Liver (tissue), 9 donors: ENCODE data around the gene PHF12. TPM values are rescaled to one million over a fixed set of nuclear protein-coding genes. Genes with fewer than 3 reads are reported as not detected.

ENCODE experiments used
- DNase-seq: peaks from one replicate; pipeline ENCODE4 v3.0.0-alpha.2; 2017; ENCODE audit warnings: low spot score
- H3K27ac ChIP-seq, 2 donors: one replicate each; pipeline ENCODE4 v1.7.0; 2013; ENCODE audit warnings: inconsistent platforms in 2 of 2, low read length in 2 of 2, control low read depth in 1 of 2, low read depth in 1 of 2, mild to moderate bottlenecking in 1 of 2
- H3K27me3 ChIP-seq, 4 donors: one replicate each; pipeline versions ENCODE4 v1.6.1 to v1.7.0; 2013; ENCODE audit warnings: low read length in 3 of 4, inconsistent platforms in 1 of 4, mild to moderate bottlenecking in 1 of 4, moderate library complexity in 1 of 4; ENCODE audit not compliant: control insufficient read depth in 4 of 4, insufficient read depth in 4 of 4
- H3K36me3 ChIP-seq, 4 donors: one replicate each; pipeline versions ENCODE4 v1.6.1 to v1.7.0; 2013; ENCODE audit warnings: low read length in 3 of 4, mild to moderate bottlenecking in 3 of 4, low read depth in 1 of 4, moderate library complexity in 1 of 4; ENCODE audit not compliant: control insufficient read depth in 4 of 4, insufficient read depth in 3 of 4
- H3K4me1 ChIP-seq, 4 donors: one replicate each; pipeline versions ENCODE4 v1.6.1 to v1.7.0; 2013; ENCODE audit warnings: low read length in 3 of 4, mild to moderate bottlenecking in 3 of 4, moderate library complexity in 1 of 4; ENCODE audit not compliant: control insufficient read depth in 4 of 4, insufficient read depth in 4 of 4
- H3K4me3 ChIP-seq, 3 donors: one replicate each; pipeline versions ENCODE4 v1.6.1 to v1.7.0; 2013; ENCODE audit warnings: low read length in 3 of 3, control low read depth in 1 of 3, low read depth in 1 of 3, mild to moderate bottlenecking in 1 of 3
- H3K9ac ChIP-seq, 2 donors: one replicate each; pipeline ENCODE4 v1.7.0; 2013; ENCODE audit warnings: low read length in 2 of 2, mild to moderate bottlenecking in 2 of 2, moderate library complexity in 2 of 2, control low read depth in 1 of 2, low read depth in 1 of 2
- H3K9me3 ChIP-seq, 4 donors: one replicate each; pipeline versions ENCODE4 v1.6.1 to v1.7.0; 2013; ENCODE audit warnings: low read length in 3 of 4; ENCODE audit not compliant: control insufficient read depth in 4 of 4
- EGR1 ChIP-seq, 2 donors: IDR thresholded peaks; 2 replicates each; pipeline ENCODE4 v1.6.1; 2016 to 2018; ENCODE audit warnings: antibody characterized with exemption in 2 of 2, low read depth in 2 of 2
- FOXA1 ChIP-seq: IDR thresholded peaks from 2 replicates; pipeline ENCODE4 v1.6.1; 2016; ENCODE audit warnings: antibody characterized with exemption
- FOXA2 ChIP-seq: IDR thresholded peaks from 2 replicates; pipeline ENCODE4 v1.6.1; 2016; ENCODE audit warnings: antibody characterized with exemption
- GABPA ChIP-seq, 2 donors: IDR thresholded peaks in 1 of 2; conservative IDR thresholded peaks in 1 of 2; 2 replicates each; pipeline ENCODE4 v1.6.1; 2016; ENCODE audit warnings: antibody characterized with exemption in 2 of 2, mild to moderate bottlenecking in 1 of 2, moderate library complexity in 1 of 2
- HNF4A ChIP-seq, 2 donors: conservative IDR thresholded peaks; 2 replicates each; pipeline ENCODE4 v1.6.1; 2016; ENCODE audit warnings: antibody characterized with exemption in 2 of 2, mild to moderate bottlenecking in 2 of 2
- HNF4G ChIP-seq: IDR thresholded peaks from 2 replicates; pipeline ENCODE4 v1.6.1; 2016; ENCODE audit warnings: antibody characterized with exemption
- JUND ChIP-seq, 2 donors: IDR thresholded peaks; 2 replicates each; pipeline ENCODE4 v1.6.1; 2016; ENCODE audit warnings: antibody characterized with exemption in 2 of 2
- NR2F2 ChIP-seq: IDR thresholded peaks from 2 replicates; pipeline ENCODE4 v1.6.1; 2016; ENCODE audit warnings: antibody characterized with exemption
- RAD21 ChIP-seq, 2 donors: IDR thresholded peaks; 2 replicates each; pipeline ENCODE4 v1.6.1; 2016; ENCODE audit warnings: antibody characterized with exemption in 2 of 2, mild to moderate bottlenecking in 2 of 2
- RXRA ChIP-seq, 2 donors: IDR thresholded peaks; 2 replicates each; pipeline ENCODE4 v1.6.1; 2017 to 2018; ENCODE audit warnings: antibody characterized with exemption in 2 of 2, mild to moderate bottlenecking in 1 of 2
- SP1 ChIP-seq: IDR thresholded peaks from 2 replicates; pipeline ENCODE4 v1.6.1; 2018; ENCODE audit warnings: antibody characterized with exemption, mild to moderate bottlenecking
- TAF1 ChIP-seq: conservative IDR thresholded peaks from 2 replicates; pipeline ENCODE4 v1.6.1; 2016; ENCODE audit warnings: antibody characterized with exemption, mild to moderate bottlenecking
- YY1 ChIP-seq: IDR thresholded peaks from 2 replicates; pipeline ENCODE4 v1.6.1; 2016; ENCODE audit warnings: antibody characterized with exemption, mild to moderate bottlenecking
- WGBS: extraction: QIAGEN DNeasy Blood & Tissue Kit; methylation state at CpG from one replicate; pipeline ENCODE4 v1.1.7; 2013; 5-methylcytosine and 5-hydroxymethylcytosine counted together
- polyA plus RNA-seq, 2 donors: library from polyadenylated mRNA; stranded (reverse) in 1 of 2; unstranded in 1 of 2; fragments of 200-250 nt in 1 of 2; fragments of >200 nt in 1 of 2; fragmentation: Nextera tagmentation in 1 of 2; extraction: Ambion mirVana in 1 of 2; gene quantifications; one replicate each; pipeline versions ENCODE4 v1.2.1 to v1.2.3, GENCODE V29; 2013 to 2015
- total RNA-seq, 2 donors: library from RNA; depleted of rRNA; stranded (reverse); fragments of >200 nt; gene quantifications; one replicate each; pipeline ENCODE4 v1.2.3, GENCODE V29; 2014
- TF ChIP-seq, protein P1 (sequence below): IDR thresholded peaks from 2 replicates; pipeline ENCODE4 v1.6.1; 2016; ENCODE audit warnings: antibody characterized with exemption
- TF ChIP-seq, protein P2 (sequence below): IDR thresholded peaks from 2 replicates; pipeline ENCODE4 v1.6.1; 2016; ENCODE audit warnings: antibody characterized with exemption
- TF ChIP-seq, protein P3 (sequence below): IDR thresholded peaks from 2 replicates; pipeline ENCODE4 v1.6.1; 2016; ENCODE audit warnings: antibody characterized with exemption
- TF ChIP-seq, protein P4 (sequence below): fragments of 150-350 bp; IDR thresholded peaks from 2 replicates; pipeline ENCODE4 v1.5.1; 2017; ENCODE audit warnings: improper control_type of control experiment, low read depth, low read length; ENCODE audit not compliant: missing input control
- TF ChIP-seq, protein P5 (sequence below): IDR thresholded peaks from 2 replicates; pipeline ENCODE4 v1.6.1; 2016; ENCODE audit warnings: antibody characterized with exemption, mild to moderate bottlenecking
- donor health status: healthy.
- donor health status: healthy.
- donor health status: healthy.
- donor health status: healthy.
- donor health status: healthy.

Gene PHF12
- total and polyA plus RNA-seq, 4 donors = 4.3 to 21.3 (median 11.7) TPM

DNA sequence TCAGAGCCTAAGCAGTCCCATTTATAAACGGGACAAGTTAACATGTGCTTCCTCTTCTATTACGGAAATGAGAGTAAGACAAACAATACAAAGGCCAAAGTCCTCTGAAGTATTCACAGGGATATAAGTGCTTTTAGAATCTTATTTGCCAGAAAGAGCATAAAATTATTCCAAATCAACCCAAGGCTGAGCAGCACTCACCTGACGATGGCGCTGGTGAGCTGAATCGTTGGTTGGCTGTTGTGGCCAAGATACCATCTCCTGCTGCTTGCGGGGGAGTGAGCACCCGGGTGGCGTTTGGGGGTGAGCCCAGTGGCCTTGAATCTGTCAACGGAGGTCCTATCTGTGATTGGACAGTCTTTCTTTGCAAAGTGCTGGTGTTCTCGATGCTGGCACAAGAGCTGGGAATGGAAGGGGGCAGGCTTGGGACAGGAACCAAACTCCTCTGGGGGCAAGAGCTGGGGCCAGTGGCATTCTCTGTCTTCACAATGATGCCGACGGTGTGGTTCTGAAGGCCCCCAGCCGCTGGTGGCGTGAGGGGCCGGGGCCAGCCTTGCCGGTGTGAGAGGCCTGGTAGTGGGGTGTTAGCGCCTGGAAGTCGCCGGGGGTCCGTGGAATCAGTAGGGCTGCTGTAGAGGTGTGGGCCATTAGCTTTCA lies 38.9 kb downstream of the PHF12 start:
- DNase-seq = no peak
- peaks cover 15 to 16% (median 16%) of the 10 kb centered on the region in 4 donors for H3K4me1 ChIP-seq
- H3K4me3 ChIP-seq = no peak overlapping the region
- no peaks in the 10 kb centered on the region for H3K9me3 ChIP-seq
- no peak overlapping the region for H3K9ac ChIP-seq
- 63% methylated on average over 20 of the region's 20 CpGs for WGBS
- TF ChIP-seq FOXA1 = no peak
- TF ChIP-seq, protein P1, sequence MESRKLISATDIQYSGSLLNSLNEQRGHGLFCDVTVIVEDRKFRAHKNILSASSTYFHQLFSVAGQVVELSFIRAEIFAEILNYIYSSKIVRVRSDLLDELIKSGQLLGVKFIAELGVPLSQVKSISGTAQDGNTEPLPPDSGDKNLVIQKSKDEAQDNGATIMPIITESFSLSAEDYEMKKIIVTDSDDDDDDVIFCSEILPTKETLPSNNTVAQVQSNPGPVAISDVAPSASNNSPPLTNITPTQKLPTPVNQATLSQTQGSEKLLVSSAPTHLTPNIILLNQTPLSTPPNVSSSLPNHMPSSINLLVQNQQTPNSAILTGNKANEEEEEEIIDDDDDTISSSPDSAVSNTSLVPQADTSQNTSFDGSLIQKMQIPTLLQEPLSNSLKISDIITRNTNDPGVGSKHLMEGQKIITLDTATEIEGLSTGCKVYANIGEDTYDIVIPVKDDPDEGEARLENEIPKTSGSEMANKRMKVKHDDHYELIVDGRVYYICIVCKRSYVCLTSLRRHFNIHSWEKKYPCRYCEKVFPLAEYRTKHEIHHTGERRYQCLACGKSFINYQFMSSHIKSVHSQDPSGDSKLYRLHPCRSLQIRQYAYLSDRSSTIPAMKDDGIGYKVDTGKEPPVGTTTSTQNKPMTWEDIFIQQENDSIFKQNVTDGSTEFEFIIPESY = no peak
- TF ChIP-seq, protein P2, sequence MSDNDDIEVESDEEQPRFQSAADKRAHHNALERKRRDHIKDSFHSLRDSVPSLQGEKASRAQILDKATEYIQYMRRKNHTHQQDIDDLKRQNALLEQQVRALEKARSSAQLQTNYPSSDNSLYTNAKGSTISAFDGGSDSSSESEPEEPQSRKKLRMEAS = peak; percentile 84
- no peak for TF ChIP-seq FOXA2
- TF ChIP-seq HNF4G = peak; percentile 56
- TF ChIP-seq NR2F2 = no peak
- TF ChIP-seq JUND (IDR thresholded peaks at IDR 0.05) = peak in 1 of 2 donors; percentile 25
- TF ChIP-seq TAF1 = no peak
- peak; percentile 41 to 67 for TF ChIP-seq RAD21 (IDR thresholded peaks at IDR 0.05)
- no peak for TF ChIP-seq RXRA (IDR thresholded peaks at IDR 0.05)
- TF ChIP-seq HNF4A (conservative IDR thresholded peaks at IDR 0.05) = peak; percentile 83 to 88
- TF ChIP-seq, protein P3, sequence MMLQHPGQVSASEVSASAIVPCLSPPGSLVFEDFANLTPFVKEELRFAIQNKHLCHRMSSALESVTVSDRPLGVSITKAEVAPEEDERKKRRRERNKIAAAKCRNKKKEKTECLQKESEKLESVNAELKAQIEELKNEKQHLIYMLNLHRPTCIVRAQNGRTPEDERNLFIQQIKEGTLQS = no peak
- TF ChIP-seq YY1 = peak; percentile 28
- TF ChIP-seq SP1 = peak; percentile 81
- TF ChIP-seq, protein P4, sequence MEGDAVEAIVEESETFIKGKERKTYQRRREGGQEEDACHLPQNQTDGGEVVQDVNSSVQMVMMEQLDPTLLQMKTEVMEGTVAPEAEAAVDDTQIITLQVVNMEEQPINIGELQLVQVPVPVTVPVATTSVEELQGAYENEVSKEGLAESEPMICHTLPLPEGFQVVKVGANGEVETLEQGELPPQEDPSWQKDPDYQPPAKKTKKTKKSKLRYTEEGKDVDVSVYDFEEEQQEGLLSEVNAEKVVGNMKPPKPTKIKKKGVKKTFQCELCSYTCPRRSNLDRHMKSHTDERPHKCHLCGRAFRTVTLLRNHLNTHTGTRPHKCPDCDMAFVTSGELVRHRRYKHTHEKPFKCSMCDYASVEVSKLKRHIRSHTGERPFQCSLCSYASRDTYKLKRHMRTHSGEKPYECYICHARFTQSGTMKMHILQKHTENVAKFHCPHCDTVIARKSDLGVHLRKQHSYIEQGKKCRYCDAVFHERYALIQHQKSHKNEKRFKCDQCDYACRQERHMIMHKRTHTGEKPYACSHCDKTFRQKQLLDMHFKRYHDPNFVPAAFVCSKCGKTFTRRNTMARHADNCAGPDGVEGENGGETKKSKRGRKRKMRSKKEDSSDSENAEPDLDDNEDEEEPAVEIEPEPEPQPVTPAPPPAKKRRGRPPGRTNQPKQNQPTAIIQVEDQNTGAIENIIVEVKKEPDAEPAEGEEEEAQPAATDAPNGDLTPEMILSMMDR = peak; percentile 42
- peak in 1 of 2 donors; percentile 59 for TF ChIP-seq GABPA (IDR thresholded peaks at IDR 0.05 in 1 of 2, conservative IDR thresholded peaks at IDR 0.05 in 1 of 2)
- TF ChIP-seq, protein P5, sequence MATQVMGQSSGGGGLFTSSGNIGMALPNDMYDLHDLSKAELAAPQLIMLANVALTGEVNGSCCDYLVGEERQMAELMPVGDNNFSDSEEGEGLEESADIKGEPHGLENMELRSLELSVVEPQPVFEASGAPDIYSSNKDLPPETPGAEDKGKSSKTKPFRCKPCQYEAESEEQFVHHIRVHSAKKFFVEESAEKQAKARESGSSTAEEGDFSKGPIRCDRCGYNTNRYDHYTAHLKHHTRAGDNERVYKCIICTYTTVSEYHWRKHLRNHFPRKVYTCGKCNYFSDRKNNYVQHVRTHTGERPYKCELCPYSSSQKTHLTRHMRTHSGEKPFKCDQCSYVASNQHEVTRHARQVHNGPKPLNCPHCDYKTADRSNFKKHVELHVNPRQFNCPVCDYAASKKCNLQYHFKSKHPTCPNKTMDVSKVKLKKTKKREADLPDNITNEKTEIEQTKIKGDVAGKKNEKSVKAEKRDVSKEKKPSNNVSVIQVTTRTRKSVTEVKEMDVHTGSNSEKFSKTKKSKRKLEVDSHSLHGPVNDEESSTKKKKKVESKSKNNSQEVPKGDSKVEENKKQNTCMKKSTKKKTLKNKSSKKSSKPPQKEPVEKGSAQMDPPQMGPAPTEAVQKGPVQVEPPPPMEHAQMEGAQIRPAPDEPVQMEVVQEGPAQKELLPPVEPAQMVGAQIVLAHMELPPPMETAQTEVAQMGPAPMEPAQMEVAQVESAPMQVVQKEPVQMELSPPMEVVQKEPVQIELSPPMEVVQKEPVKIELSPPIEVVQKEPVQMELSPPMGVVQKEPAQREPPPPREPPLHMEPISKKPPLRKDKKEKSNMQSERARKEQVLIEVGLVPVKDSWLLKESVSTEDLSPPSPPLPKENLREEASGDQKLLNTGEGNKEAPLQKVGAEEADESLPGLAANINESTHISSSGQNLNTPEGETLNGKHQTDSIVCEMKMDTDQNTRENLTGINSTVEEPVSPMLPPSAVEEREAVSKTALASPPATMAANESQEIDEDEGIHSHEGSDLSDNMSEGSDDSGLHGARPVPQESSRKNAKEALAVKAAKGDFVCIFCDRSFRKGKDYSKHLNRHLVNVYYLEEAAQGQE = no peak
- TF ChIP-seq EGR1 (IDR thresholded peaks at IDR 0.05; ENCODE audit: low read depth in 2 of 2) = peak in 1 of 2 donors; percentile 42
- H3K27me3 ChIP-seq = no peaks in the 10 kb centered on the region
- peaks cover 25 to 86% (median 68%) of the 10 kb centered on the region in 4 donors for H3K36me3 ChIP-seq
- H3K27ac ChIP-seq = peak overlapping the region; percentile 43 to 77
